ENCODE measurements around the gene SEPTIN10. TPM values are rescaled to one million over a fixed set of nuclear protein-coding genes. Genes with fewer than 3 reads are reported as not detected.

Gene SEPTIN10
- total RNA-seq, 1 experiment from 2014 or later: 113 TPM

DNA sequence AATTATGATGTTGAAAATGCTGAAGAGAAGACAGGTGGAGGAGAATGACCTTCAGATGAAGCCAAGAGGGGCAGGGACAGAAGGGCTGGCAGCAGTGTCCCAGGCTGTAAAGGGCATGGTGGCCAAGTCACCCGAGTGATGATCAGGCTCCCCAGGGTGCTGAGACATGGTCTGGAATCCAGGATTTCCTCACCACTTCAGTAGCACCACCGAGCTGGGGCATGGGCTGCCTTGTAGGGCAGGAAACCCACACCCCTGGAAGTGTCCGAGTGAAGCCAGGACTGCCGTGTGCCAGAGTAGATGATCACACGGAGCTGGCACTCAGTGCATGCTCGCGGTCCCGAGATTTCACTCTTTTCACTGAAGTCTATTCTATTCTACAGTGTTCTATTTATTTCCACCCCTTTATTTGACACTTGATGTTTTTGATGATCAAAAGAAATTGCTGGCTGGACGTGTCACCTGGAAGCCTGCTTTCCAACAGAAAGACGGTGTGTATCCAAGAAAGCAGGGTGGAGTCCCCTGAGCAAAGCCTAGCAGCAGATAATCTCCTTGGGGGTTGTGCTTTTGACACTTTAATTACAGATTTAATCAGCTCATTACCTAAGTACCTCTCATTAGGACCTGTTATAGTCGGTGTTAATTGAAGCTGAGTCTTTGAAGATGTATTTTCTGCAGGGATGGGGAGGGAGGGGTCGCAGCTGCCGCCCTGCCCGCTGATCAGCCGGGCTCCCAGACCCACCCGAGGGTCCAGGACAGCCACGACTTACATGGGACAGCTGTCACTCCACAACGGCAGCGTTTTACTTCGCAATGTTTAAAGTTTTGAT is 92.3 kb downstream of the SEPTIN10 start:
- no peak overlapping the region for H3K27ac ChIP-seq (ENCODE audit: low read depth, low read length)
- H3K4me2 ChIP-seq (ENCODE audit: low read length): no peak overlapping the region
- H3K79me2 ChIP-seq (ENCODE audit: insufficient read depth, low read length): no peaks in the 10 kb centered on the region
- intact Hi-C loops (cut with micrococcal nuclease): no loop called here
- TF ChIP-seq SP1 (IDR thresholded peaks at IDR 0.05; ENCODE audit: low read depth) (no peak), EZH2phosphoT487 (IDR thresholded peaks at IDR 0.05; ENCODE audit: borderline replicate concordance) (no peak), CEBPB (IDR thresholded peaks at IDR 0.05; ENCODE audit: low read depth) (no peak), ELF1 (IDR thresholded peaks at IDR 0.05; ENCODE audit: borderline replicate concordance, low read depth) (no peak), ZFX (IDR thresholded peaks at IDR 0.05) (no peak), ZNF274 (IDR thresholded peaks at IDR 0.05; ENCODE audit: low read depth, low read length) (no peak), TCF7L2 (IDR thresholded peaks at IDR 0.05; ENCODE audit: borderline replicate concordance, extremely low read depth, insufficient read depth, insufficient read length) (no peak), YY1 (IDR thresholded peaks at IDR 0.05; ENCODE audit: extremely low read depth, insufficient replicate concordance, low read depth, low read length) (no peak), POLR2AphosphoS5 (IDR thresholded peaks at IDR 0.05; ENCODE audit: low read depth, low read length) (no peak), JUND (IDR thresholded peaks at IDR 0.05) (no peak), SRF (IDR thresholded peaks at IDR 0.05; ENCODE audit: low read depth) (no peak), POLR2A (IDR thresholded peaks at IDR 0.05; ENCODE audit: borderline replicate concordance, extremely low read depth, insufficient read depth, insufficient read length) (no peak), EGR1 (IDR thresholded peaks at IDR 0.05; ENCODE audit: low read depth) (no peak), CBX3 (IDR thresholded peaks at IDR 0.05; ENCODE audit: low read depth) (no peak)
- TF ChIP-seq, protein P1, sequence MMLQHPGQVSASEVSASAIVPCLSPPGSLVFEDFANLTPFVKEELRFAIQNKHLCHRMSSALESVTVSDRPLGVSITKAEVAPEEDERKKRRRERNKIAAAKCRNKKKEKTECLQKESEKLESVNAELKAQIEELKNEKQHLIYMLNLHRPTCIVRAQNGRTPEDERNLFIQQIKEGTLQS (IDR thresholded peaks at IDR 0.05): no peak
- TF ChIP-seq, protein P2, sequence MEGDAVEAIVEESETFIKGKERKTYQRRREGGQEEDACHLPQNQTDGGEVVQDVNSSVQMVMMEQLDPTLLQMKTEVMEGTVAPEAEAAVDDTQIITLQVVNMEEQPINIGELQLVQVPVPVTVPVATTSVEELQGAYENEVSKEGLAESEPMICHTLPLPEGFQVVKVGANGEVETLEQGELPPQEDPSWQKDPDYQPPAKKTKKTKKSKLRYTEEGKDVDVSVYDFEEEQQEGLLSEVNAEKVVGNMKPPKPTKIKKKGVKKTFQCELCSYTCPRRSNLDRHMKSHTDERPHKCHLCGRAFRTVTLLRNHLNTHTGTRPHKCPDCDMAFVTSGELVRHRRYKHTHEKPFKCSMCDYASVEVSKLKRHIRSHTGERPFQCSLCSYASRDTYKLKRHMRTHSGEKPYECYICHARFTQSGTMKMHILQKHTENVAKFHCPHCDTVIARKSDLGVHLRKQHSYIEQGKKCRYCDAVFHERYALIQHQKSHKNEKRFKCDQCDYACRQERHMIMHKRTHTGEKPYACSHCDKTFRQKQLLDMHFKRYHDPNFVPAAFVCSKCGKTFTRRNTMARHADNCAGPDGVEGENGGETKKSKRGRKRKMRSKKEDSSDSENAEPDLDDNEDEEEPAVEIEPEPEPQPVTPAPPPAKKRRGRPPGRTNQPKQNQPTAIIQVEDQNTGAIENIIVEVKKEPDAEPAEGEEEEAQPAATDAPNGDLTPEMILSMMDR (IDR thresholded peaks at IDR 0.05 in 2 of 3, conservative IDR thresholded peaks at IDR 0.05 in 1 of 3; ENCODE audit: borderline replicate concordance in 1 of 3, insufficient read depth in 1 of 3, low read depth in 2 of 3, low read length in 2 of 3): no peak
- TF ChIP-seq, protein P3, sequence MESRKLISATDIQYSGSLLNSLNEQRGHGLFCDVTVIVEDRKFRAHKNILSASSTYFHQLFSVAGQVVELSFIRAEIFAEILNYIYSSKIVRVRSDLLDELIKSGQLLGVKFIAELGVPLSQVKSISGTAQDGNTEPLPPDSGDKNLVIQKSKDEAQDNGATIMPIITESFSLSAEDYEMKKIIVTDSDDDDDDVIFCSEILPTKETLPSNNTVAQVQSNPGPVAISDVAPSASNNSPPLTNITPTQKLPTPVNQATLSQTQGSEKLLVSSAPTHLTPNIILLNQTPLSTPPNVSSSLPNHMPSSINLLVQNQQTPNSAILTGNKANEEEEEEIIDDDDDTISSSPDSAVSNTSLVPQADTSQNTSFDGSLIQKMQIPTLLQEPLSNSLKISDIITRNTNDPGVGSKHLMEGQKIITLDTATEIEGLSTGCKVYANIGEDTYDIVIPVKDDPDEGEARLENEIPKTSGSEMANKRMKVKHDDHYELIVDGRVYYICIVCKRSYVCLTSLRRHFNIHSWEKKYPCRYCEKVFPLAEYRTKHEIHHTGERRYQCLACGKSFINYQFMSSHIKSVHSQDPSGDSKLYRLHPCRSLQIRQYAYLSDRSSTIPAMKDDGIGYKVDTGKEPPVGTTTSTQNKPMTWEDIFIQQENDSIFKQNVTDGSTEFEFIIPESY (IDR thresholded peaks at IDR 0.05; ENCODE audit: extremely low read depth, insufficient replicate concordance, low read length): no peak
- no peaks in the 10 kb centered on the region for H3K9me2 ChIP-seq (ENCODE audit: insufficient read depth)
- DNase-seq (ENCODE audit: low read depth, low spot score) (no peak), ATAC-seq (no peak)
- no peak overlapping the region for H2AFZ ChIP-seq (ENCODE audit: low read depth, low read length, poor library complexity, severe bottlenecking)
- no peaks in the 10 kb centered on the region for H3K9me3 ChIP-seq (ENCODE audit: control insufficient read depth in 1 of 2, insufficient read depth in 1 of 2, low read depth in 1 of 2, low read length in 2 of 2)
- RAD21 ChIA-PET (ENCODE audit: low non-redundant PET in 1 of 2, low total read pairs in 2 of 2, uncharacterized antibody in 2 of 2, unreplicated experiment in 2 of 2): no interaction called here
- H3K4me3 ChIP-seq (replicated peaks in 1 of 2; ENCODE audit: low read depth in 1 of 2, low read length in 2 of 2): no peak overlapping the region
- H3K4me1 ChIP-seq (ENCODE audit: control insufficient read depth in 1 of 2, insufficient read depth in 2 of 2, low read length in 2 of 2): peaks cover 0 to 7% of the 10 kb centered on the region in 2 experiments; a peak in 1 of 4 replicates
- H3K36me3 ChIP-seq (ENCODE audit: control insufficient read depth in 1 of 2, insufficient read depth in 2 of 2, low read length in 2 of 2): no peaks in the 10 kb centered on the region
- no peaks in the 10 kb centered on the region for H4K20me1 ChIP-seq (ENCODE audit: insufficient read depth)
- H3K27me3 ChIP-seq (ENCODE audit: insufficient read depth, low read length): no peaks in the 10 kb centered on the region
- H3K9ac ChIP-seq (ENCODE audit: low read length): no peak overlapping the region
- POLR2A ChIA-PET: no interaction called here
- CTCF ChIA-PET: interaction anchor here (1.2 kb wide), 1 partner anchor 11 kb away, joined by 4 read pairs; no protein-coding TSS in a partner anchor
- BruUV-seq (replicated peaks): no TSS peak
